ENCODE data around the gene CHST10. TPM values are rescaled to one million over a fixed set of nuclear protein-coding genes. Genes with fewer than 3 reads are reported as not detected.

The CHST10 gene
- total and polyA plus RNA-seq, 4 donors: 0.11 to 5.2 (median 0.99) TPM

DNA sequence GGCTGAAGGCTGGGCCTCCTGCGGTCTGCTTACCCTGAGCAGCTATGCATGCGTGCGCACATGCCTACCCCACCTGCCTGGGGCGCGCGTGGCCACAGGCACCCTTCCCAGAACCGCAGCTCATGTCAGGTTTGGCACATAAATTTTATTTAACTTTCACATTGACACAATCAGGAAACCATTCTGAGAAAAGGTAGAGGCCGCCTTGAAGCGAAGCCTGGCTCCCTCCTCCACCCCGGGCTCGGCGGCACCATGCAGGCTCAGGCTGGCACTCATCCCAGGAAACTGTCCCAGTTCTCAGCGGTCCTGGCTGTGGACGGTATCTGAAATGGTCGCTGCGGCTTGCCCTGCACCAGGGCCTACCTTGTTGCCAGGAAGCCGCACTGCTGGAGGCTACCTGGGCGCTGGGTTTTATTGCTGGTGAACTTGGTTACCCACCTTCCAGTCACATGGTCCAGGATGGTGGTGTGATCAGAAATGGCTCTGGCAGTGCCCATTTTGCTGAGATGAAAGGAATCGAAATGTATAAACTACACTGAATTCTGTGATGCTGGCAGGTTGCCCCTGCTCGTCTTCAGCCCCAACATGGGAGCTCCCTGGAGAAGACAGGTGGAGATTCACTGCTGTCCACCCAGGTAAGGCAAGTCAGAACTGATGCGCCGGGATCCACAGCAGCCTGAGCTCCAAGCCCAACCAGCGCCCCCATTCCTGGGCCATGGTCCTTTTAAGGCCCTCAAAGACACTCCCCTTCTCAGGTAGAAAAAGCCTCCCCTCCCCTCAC lies 25.5 kb downstream of the CHST10 start:
- Histone ChIP-seq H3K9me3 (ENCODE audit: control insufficient read depth in 4 of 4, low read length in 3 of 4) (no peaks in the 10 kb centered on the region), H3K4me3 (ENCODE audit: low read depth in 1 of 3, low read length in 3 of 3) (no peak overlapping the region), H3K27me3 (ENCODE audit: control insufficient read depth in 4 of 4, insufficient read depth in 4 of 4, low read length in 3 of 4) (no peaks in the 10 kb centered on the region), H3K36me3 (ENCODE audit: control insufficient read depth in 4 of 4, insufficient read depth in 3 of 4, low read depth in 1 of 4, low read length in 3 of 4) (no peaks in the 10 kb centered on the region), H3K9ac (ENCODE audit: low read depth in 1 of 2, low read length in 2 of 2) (no peak overlapping the region), H3K4me1 (ENCODE audit: control insufficient read depth in 4 of 4, insufficient read depth in 4 of 4, low read length in 3 of 4) (no peaks in the 10 kb centered on the region), H3K27ac (ENCODE audit: low read depth in 1 of 2, low read length in 2 of 2) (no peak overlapping the region)
- TF ChIP-seq SP1 (IDR thresholded peaks at IDR 0.05) (no peak), FOXA1 (IDR thresholded peaks at IDR 0.05) (no peak), YY1 (IDR thresholded peaks at IDR 0.05) (no peak), TAF1 (conservative IDR thresholded peaks at IDR 0.05) (no peak), JUND (IDR thresholded peaks at IDR 0.05) (no peak), HNF4A (conservative IDR thresholded peaks at IDR 0.05) (no peak), RAD21 (IDR thresholded peaks at IDR 0.05) (no peak), EGR1 (IDR thresholded peaks at IDR 0.05; ENCODE audit: low read depth in 2 of 2) (no peak), RXRA (IDR thresholded peaks at IDR 0.05) (no peak)
- TF ChIP-seq, protein P1, sequence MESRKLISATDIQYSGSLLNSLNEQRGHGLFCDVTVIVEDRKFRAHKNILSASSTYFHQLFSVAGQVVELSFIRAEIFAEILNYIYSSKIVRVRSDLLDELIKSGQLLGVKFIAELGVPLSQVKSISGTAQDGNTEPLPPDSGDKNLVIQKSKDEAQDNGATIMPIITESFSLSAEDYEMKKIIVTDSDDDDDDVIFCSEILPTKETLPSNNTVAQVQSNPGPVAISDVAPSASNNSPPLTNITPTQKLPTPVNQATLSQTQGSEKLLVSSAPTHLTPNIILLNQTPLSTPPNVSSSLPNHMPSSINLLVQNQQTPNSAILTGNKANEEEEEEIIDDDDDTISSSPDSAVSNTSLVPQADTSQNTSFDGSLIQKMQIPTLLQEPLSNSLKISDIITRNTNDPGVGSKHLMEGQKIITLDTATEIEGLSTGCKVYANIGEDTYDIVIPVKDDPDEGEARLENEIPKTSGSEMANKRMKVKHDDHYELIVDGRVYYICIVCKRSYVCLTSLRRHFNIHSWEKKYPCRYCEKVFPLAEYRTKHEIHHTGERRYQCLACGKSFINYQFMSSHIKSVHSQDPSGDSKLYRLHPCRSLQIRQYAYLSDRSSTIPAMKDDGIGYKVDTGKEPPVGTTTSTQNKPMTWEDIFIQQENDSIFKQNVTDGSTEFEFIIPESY (IDR thresholded peaks at IDR 0.05): no peak
- WGBS: 95% methylated on average over 23 of the region's 23 CpGs
- DNase-seq (ENCODE audit: low spot score): no peak

DNA sequence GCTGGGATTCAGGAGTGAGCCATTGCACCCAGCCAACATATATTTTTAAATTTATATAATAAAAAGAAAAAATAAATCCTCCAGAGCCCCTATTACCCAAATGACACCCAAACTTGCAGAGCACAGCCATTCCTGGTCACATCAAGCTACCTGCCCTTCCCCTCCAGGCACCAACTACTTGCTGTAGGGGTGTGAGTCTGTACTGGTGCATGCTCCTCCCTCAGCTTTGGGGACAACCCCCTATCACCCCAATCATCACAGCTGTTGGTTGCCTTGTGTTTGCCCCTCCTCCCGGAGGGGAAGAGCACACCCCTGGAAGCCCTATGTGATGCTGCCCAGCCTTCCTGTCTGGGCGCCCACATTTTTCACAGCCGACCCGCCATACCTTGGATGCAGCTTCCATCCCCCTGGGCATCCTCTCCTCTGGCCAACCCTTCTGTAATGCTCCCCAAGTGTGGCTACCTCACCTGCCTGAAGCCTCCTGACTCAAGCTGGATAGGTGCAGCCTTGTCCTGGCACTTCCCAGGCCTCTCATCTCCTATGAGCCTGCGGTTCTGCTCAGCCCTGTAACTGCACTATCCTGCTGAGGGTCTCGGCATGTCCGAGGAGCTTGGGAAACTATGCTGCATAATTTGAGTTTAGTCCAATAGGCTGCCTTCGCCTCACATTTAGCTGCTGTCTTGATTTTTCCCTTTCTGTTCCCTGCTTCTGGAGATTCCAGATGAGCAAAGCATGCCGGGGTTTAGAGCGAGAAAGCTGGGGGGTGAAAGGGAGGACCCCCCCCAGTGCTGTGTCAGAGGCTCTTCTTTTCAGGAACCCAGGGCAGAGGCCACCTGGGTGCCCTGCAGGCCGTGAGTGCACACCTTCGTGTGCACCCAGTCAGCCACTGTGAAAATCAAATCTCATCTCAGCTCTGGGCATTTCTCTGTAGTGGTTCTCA lies 27.2 kb downstream of the CHST10 start:
- 87% methylated on average over 12 of the region's 12 CpGs for WGBS

More for the DNA sequence above, 27.2 kb downstream of the CHST10 start:
- DNase-seq (ENCODE audit: low spot score): no peak
- no peaks in the 10 kb centered on the region for H3K9me3 ChIP-seq (ENCODE audit: control insufficient read depth in 4 of 4, low read length in 3 of 4)
- H3K36me3 ChIP-seq (ENCODE audit: control insufficient read depth in 4 of 4, insufficient read depth in 3 of 4, low read depth in 1 of 4, low read length in 3 of 4): no peaks in the 10 kb centered on the region
- H3K4me3 ChIP-seq (ENCODE audit: low read depth in 1 of 3, low read length in 3 of 3): no peak overlapping the region
- no peak overlapping the region for H3K9ac ChIP-seq (ENCODE audit: low read depth in 1 of 2, low read length in 2 of 2)
- H3K4me1 ChIP-seq (ENCODE audit: control insufficient read depth in 4 of 4, insufficient read depth in 4 of 4, low read length in 3 of 4): no peaks in the 10 kb centered on the region
- H3K27me3 ChIP-seq (ENCODE audit: control insufficient read depth in 4 of 4, insufficient read depth in 4 of 4, low read length in 3 of 4): no peaks in the 10 kb centered on the region
- TF ChIP-seq, protein P1 (IDR thresholded peaks at IDR 0.05): no peak
- no peak for TF ChIP-seq SP1 (IDR thresholded peaks at IDR 0.05)
- TF ChIP-seq NR2F2 (IDR thresholded peaks at IDR 0.05): no peak
- no peak for TF ChIP-seq GABPA (IDR thresholded peaks at IDR 0.05 in 1 of 2, conservative IDR thresholded peaks at IDR 0.05 in 1 of 2)
- no peak for TF ChIP-seq RXRA (IDR thresholded peaks at IDR 0.05)
- TF ChIP-seq FOXA1 (IDR thresholded peaks at IDR 0.05): no peak
- TF ChIP-seq RAD21 (IDR thresholded peaks at IDR 0.05): no peak
- no peak for TF ChIP-seq FOXA2 (IDR thresholded peaks at IDR 0.05)
- no peak for TF ChIP-seq HNF4A (conservative IDR thresholded peaks at IDR 0.05)
- TF ChIP-seq, protein P2, sequence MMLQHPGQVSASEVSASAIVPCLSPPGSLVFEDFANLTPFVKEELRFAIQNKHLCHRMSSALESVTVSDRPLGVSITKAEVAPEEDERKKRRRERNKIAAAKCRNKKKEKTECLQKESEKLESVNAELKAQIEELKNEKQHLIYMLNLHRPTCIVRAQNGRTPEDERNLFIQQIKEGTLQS (IDR thresholded peaks at IDR 0.05): no peak
- TF ChIP-seq, protein P3, sequence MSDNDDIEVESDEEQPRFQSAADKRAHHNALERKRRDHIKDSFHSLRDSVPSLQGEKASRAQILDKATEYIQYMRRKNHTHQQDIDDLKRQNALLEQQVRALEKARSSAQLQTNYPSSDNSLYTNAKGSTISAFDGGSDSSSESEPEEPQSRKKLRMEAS (IDR thresholded peaks at IDR 0.05): no peak
- no peak for TF ChIP-seq EGR1 (IDR thresholded peaks at IDR 0.05; ENCODE audit: low read depth in 2 of 2)
- TF ChIP-seq, protein P4, sequence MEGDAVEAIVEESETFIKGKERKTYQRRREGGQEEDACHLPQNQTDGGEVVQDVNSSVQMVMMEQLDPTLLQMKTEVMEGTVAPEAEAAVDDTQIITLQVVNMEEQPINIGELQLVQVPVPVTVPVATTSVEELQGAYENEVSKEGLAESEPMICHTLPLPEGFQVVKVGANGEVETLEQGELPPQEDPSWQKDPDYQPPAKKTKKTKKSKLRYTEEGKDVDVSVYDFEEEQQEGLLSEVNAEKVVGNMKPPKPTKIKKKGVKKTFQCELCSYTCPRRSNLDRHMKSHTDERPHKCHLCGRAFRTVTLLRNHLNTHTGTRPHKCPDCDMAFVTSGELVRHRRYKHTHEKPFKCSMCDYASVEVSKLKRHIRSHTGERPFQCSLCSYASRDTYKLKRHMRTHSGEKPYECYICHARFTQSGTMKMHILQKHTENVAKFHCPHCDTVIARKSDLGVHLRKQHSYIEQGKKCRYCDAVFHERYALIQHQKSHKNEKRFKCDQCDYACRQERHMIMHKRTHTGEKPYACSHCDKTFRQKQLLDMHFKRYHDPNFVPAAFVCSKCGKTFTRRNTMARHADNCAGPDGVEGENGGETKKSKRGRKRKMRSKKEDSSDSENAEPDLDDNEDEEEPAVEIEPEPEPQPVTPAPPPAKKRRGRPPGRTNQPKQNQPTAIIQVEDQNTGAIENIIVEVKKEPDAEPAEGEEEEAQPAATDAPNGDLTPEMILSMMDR (IDR thresholded peaks at IDR 0.05; ENCODE audit: low read depth, low read length, missing input control): no peak
- TF ChIP-seq JUND (IDR thresholded peaks at IDR 0.05): no peak
- no peak for TF ChIP-seq YY1 (IDR thresholded peaks at IDR 0.05)
- TF ChIP-seq, protein P5, sequence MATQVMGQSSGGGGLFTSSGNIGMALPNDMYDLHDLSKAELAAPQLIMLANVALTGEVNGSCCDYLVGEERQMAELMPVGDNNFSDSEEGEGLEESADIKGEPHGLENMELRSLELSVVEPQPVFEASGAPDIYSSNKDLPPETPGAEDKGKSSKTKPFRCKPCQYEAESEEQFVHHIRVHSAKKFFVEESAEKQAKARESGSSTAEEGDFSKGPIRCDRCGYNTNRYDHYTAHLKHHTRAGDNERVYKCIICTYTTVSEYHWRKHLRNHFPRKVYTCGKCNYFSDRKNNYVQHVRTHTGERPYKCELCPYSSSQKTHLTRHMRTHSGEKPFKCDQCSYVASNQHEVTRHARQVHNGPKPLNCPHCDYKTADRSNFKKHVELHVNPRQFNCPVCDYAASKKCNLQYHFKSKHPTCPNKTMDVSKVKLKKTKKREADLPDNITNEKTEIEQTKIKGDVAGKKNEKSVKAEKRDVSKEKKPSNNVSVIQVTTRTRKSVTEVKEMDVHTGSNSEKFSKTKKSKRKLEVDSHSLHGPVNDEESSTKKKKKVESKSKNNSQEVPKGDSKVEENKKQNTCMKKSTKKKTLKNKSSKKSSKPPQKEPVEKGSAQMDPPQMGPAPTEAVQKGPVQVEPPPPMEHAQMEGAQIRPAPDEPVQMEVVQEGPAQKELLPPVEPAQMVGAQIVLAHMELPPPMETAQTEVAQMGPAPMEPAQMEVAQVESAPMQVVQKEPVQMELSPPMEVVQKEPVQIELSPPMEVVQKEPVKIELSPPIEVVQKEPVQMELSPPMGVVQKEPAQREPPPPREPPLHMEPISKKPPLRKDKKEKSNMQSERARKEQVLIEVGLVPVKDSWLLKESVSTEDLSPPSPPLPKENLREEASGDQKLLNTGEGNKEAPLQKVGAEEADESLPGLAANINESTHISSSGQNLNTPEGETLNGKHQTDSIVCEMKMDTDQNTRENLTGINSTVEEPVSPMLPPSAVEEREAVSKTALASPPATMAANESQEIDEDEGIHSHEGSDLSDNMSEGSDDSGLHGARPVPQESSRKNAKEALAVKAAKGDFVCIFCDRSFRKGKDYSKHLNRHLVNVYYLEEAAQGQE (IDR thresholded peaks at IDR 0.05): no peak
- no peak for TF ChIP-seq TAF1 (conservative IDR thresholded peaks at IDR 0.05)
- no peak for TF ChIP-seq HNF4G (IDR thresholded peaks at IDR 0.05)
- no peak overlapping the region for H3K27ac ChIP-seq (ENCODE audit: low read depth in 1 of 2, low read length in 2 of 2)
